IPS-18a (cell line): ENCODE results near the gene BCL11A.

Source experiments
- H3K27ac ChIP-seq: one replicate; pipeline ENCODE4 v1.5.1; 2013; ENCODE audit warnings: low read length
- H3K27me3 ChIP-seq: one replicate; pipeline ENCODE4 v1.6.1; 2013; ENCODE audit warnings: mild to moderate bottlenecking, low read length; ENCODE audit not compliant: control insufficient read depth, insufficient read depth
- H3K36me3 ChIP-seq: one replicate; pipeline ENCODE4 v1.6.1; 2013; ENCODE audit warnings: low read depth, low read length; ENCODE audit not compliant: control insufficient read depth
- H3K4me1 ChIP-seq: one replicate; pipeline ENCODE4 v1.6.1; 2013; ENCODE audit warnings: low read depth, low read length; ENCODE audit not compliant: control insufficient read depth
- H3K4me3 ChIP-seq: one replicate; pipeline ENCODE4 v1.5.1; 2013; ENCODE audit warnings: low read length
- H3K9ac ChIP-seq: one replicate; pipeline ENCODE4 v1.6.1; 2013; ENCODE audit warnings: mild to moderate bottlenecking, low read length, moderate library complexity
- H3K9me3 ChIP-seq: one replicate; pipeline ENCODE4 v1.6.1; 2013; ENCODE audit warnings: low read depth, low read length; ENCODE audit not compliant: control insufficient read depth

Gene BCL11A

GRCh38 chr2:60558536-60558935 is 5.1 kb upstream of the BCL11A start:
- no peaks in the 10 kb centered on the region for H3K36me3 ChIP-seq
- H3K4me1 ChIP-seq, result peaks cover 7% of the 10 kb centered on the region
- H3K27me3 ChIP-seq, result peaks cover 35% of the 10 kb centered on the region
- no peak overlapping the region for H3K27ac ChIP-seq
- H3K9ac ChIP-seq, result no peak overlapping the region
- H3K9me3 ChIP-seq, result no peaks in the 10 kb centered on the region
- no peak overlapping the region for H3K4me3 ChIP-seq

DNA sequence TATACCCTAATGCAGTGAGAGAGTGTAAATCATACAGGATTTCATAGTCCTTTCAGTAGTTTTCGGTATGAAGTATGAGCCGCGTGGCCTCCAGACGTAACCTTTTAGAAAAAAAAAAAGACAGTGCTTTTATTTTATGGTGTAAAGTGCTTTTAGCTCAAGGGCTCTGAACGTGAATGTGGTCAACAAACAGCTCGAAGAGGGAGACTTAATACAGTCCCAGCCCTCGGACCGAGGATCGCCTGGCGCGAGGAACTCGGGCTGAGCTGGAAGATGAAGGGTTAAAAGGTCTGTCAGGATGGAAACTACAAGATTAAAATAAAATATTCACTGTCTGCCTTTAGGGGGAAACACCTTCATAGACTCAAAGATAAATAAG is 4.0 kb upstream of the BCL11A start:
- peak overlapping the region; percentile 90 for H3K4me3 ChIP-seq
- peaks cover 35% of the 10 kb centered on the region for H3K27me3 ChIP-seq
- H3K36me3 ChIP-seq, result no peaks in the 10 kb centered on the region
- no peaks in the 10 kb centered on the region for H3K9me3 ChIP-seq
- H3K4me1 ChIP-seq, result peaks cover 7% of the 10 kb centered on the region
- no peak overlapping the region for H3K9ac ChIP-seq
- no peak overlapping the region for H3K27ac ChIP-seq

- no peaks in the 10 kb centered on the region for H3K36me3 ChIP-seq
- H3K4me3 ChIP-seq, result peak overlapping the region; percentile 90
- H3K27me3 ChIP-seq, result peaks cover 35% of the 10 kb centered on the region
- no peaks in the 10 kb centered on the region for H3K9me3 ChIP-seq
- H3K27ac ChIP-seq, result no peak overlapping the region
- H3K9ac ChIP-seq, result no peak overlapping the region
- peaks cover 7% of the 10 kb centered on the region for H3K4me1 ChIP-seq
Measured at GRCh38 chr2:60556576-60557485, 3.4 kb upstream of the BCL11A start.

DNA sequence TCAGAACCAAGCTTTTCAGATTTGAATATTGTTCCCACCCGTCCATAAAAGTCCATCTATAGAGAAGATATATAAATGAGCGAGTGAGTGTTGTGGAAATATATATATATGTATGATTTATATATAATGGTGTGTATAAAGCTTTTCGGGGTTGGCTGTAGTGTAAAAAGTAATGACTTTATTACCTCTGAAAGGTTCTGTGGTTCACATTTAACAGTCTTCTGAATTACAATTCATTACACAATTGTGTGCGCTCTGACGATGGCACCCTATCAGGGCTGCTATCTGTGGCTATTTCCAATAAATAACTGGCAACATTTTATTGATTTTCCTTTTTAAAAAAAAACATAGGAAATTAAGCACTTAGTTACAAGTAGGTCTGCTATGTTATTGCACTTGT is 2.7 kb upstream of the BCL11A start:
- H3K36me3 ChIP-seq, result no peaks in the 10 kb centered on the region
- peaks cover 35% of the 10 kb centered on the region for H3K27me3 ChIP-seq
- peak overlapping the region; percentile 90 for H3K4me3 ChIP-seq
- H3K9ac ChIP-seq, result no peak overlapping the region
- H3K9me3 ChIP-seq, result no peaks in the 10 kb centered on the region
- H3K4me1 ChIP-seq, result peaks cover 7% of the 10 kb centered on the region
- H3K27ac ChIP-seq, result no peak overlapping the region

GRCh38 chr2:60555783-60556139 is 2.3 kb upstream of the BCL11A start:
- peak overlapping the region; percentile 51 for H3K9ac ChIP-seq
- peaks cover 7% of the 10 kb centered on the region for H3K4me1 ChIP-seq
- peaks cover 35% of the 10 kb centered on the region for H3K27me3 ChIP-seq
- peak overlapping the region; percentile 90 for H3K4me3 ChIP-seq
- H3K36me3 ChIP-seq, result no peaks in the 10 kb centered on the region
- H3K9me3 ChIP-seq, result no peaks in the 10 kb centered on the region
- peak overlapping the region; percentile 78 for H3K27ac ChIP-seq

DNA sequence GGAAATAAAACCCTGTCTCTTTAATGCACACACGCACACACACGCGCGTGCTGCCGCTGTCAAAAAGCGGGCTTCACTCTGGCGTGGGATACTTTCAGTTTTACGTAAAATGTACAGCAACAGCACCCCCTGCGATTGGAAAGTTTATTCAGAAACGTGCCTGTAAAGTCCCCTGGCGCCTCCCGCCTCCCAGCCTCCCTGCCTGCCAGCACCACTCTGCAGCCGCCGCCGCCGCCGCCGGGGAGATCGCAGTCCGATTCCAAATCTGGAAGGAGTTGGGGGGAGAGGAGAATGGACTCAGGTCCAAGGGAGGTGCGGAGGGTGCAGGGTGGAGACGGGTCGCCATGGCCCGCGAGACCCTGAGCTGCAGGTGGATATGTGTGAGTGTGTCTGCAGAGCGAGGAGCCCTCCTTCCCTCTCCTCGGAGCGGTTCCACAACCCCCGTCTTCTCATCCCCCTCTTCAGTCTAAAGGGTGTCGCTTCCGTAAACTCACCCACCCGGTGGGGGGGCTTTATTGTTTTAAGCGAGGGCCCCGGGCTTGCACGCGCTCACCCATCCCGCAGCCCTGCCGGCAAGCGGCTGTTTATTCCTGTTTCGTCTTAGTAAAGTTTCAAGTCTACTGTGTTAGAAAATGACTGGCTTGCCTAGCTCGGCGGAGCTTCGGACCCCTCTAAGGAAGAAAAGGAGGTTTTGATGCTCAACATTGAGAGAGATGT is 1.8 kb upstream of the BCL11A start:
- Histone ChIP-seq H3K9me3 (no peaks in the 10 kb centered on the region), H3K27ac (peak overlapping the region; percentile 78), H3K9ac (peak overlapping the region; percentile 51), H3K4me3 (peak overlapping the region; percentile 90), H3K36me3 (no peaks in the 10 kb centered on the region), H3K27me3 (peaks cover 35% of the 10 kb centered on the region), H3K4me1 (peaks cover 7% of the 10 kb centered on the region)

DNA sequence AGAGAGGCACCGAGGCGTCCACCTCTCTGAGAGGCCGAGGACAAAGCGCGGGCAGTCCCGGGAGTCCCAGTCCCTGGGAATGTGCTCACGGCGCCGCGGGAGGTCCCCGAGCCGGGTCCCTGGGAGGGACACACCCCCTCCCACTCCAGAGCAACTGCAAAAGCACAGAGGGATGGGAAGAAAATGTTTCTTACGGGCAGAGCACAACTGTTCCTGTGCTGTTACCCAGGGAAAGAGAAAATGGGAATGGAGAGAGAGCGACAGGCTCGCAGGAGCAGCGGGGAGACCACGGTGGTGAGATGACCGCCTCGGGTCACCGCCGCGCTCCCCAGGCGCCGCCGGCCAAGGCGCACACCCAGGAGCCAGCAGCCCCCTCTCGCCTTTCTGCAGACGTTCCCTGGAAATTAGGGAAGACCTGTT is 1.2 kb upstream of the BCL11A start:
- Histone ChIP-seq H3K4me1 (peaks cover 7% of the 10 kb centered on the region), H3K27me3 (peaks cover 33% of the 10 kb centered on the region)

DNA sequence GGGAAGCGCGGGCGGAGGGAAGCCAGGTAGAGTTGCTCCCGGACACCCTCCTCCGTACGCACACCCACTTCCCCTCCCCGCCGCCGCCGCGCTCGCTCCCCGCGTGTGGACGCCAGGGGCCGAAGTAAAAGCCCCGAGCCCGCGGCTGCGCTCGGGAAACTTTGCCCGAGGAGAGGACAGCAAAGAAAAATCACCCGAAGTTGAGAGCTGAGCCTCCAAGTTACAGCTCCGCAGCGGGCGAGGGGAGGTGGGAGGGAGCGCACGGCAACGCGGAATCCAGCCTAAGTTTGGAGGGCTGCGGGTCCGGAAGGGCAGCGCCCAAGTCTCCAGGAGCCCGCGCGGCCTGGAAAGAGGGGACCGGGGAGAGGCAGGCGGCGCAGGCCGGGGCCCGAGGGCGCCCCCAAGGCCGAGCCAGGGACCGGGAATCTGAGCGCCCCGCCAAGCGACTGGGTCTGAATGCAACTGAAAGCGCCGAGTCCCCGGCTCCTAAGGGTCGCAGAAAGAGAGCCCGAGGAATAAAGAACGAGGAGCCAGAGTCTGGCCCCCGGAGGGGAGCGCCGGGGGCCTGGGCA is 706 bp upstream of the BCL11A start:
- Histone ChIP-seq H3K36me3 (no peaks in the 10 kb centered on the region), H3K9ac (peak overlapping the region; percentile 51), H3K27ac (no peak overlapping the region), H3K27me3 (peaks cover 28% of the 10 kb centered on the region), H3K4me1 (peaks cover 7% of the 10 kb centered on the region), H3K4me3 (peak overlapping the region; percentile 90), H3K9me3 (no peaks in the 10 kb centered on the region)

More for the DNA sequence above, 1.2 kb upstream of the BCL11A start:
- peak overlapping the region; percentile 51 for H3K9ac ChIP-seq
- H3K27ac ChIP-seq, result no peak overlapping the region
- no peaks in the 10 kb centered on the region for H3K36me3 ChIP-seq
- H3K9me3 ChIP-seq, result no peaks in the 10 kb centered on the region
- H3K4me3 ChIP-seq, result peak overlapping the region; percentile 90

GRCh38 chr2:60552851-60553494 is 481 bp downstream of the BCL11A start:
- Histone ChIP-seq H3K27me3 (peaks cover 20% of the 10 kb centered on the region), H3K4me1 (peaks cover 15% of the 10 kb centered on the region), H3K27ac (no peak overlapping the region), H3K4me3 (peak overlapping the region; percentile 90), H3K9ac (peak overlapping the region; percentile 97), H3K9me3 (no peaks in the 10 kb centered on the region), H3K36me3 (no peaks in the 10 kb centered on the region)

- peak overlapping the region; percentile 97 for H3K9ac ChIP-seq
Measured at GRCh38 chr2:60552078-60552850, 1.2 kb downstream of the BCL11A start.

More at GRCh38 chr2:60552078-60552850, 1.2 kb downstream of the BCL11A start:
- H3K9me3 ChIP-seq, result no peaks in the 10 kb centered on the region
- H3K4me1 ChIP-seq, result peaks cover 19% of the 10 kb centered on the region
- H3K4me3 ChIP-seq, result peak overlapping the region; percentile 90
- peaks cover 13% of the 10 kb centered on the region for H3K27me3 ChIP-seq
- H3K36me3 ChIP-seq, result no peaks in the 10 kb centered on the region
- H3K27ac ChIP-seq, result peak overlapping the region; percentile 47
